ENCODE data around the gene GAREM1.
A peak's percentile ranks its signal among the peaks of the same experiment; 100 is the strongest.

The GAREM1 gene

GRCh38 chr18:32422978-32423740 is 47.5 kb downstream of the GAREM1 start:
- no peaks in the 10 kb centered on the region for H3K36me3 ChIP-seq
- peaks cover 0 to 91% (median 23%) of the 10 kb centered on the region in 4 donors for H3K4me1 ChIP-seq
- peak overlapping the region in 1 of 2 donors; percentile 22 for H3K27ac ChIP-seq
- DNase-seq = no peak
- no peaks in the 10 kb centered on the region for H3K27me3 ChIP-seq
- no peaks in the 10 kb centered on the region for H3K9me3 ChIP-seq
- no peak overlapping the region for H3K4me3 ChIP-seq
- intact Hi-C loops (cut with DNase I; ENCODE audit: low total_unique reads) = no loop called here
- TF ChIP-seq CTCF (IDR thresholded peaks at IDR 0.05) = no peak

GRCh38 chr18:32422201-32422600 is 48.5 kb downstream of the GAREM1 start:
- Histone ChIP-seq H3K4me1 (peaks cover 0 to 81% (median 18%) of the 10 kb centered on the region in 4 donors), H3K4me3 (no peak overlapping the region), H3K9me3 (no peaks in the 10 kb centered on the region), H3K36me3 (no peaks in the 10 kb centered on the region), H3K27ac (peak overlapping the region in 1 of 2 donors; percentile 22), H3K27me3 (no peaks in the 10 kb centered on the region)
- no peak for TF ChIP-seq CTCF (IDR thresholded peaks at IDR 0.05)
- DNase-seq = no peak
- intact Hi-C loops (cut with DNase I; ENCODE audit: low total_unique reads) = no loop called here

GRCh38 chr18:32420084-32420750 is 50.5 kb downstream of the GAREM1 start:
- TF ChIP-seq CTCF (IDR thresholded peaks at IDR 0.05) = no peak
- no peaks in the 10 kb centered on the region for H3K36me3 ChIP-seq
- no peak for DNase-seq
- no peaks in the 10 kb centered on the region for H3K9me3 ChIP-seq
- H3K27ac ChIP-seq = no peak overlapping the region
- no peaks in the 10 kb centered on the region for H3K27me3 ChIP-seq
- intact Hi-C loops (cut with DNase I; ENCODE audit: low total_unique reads) = no loop called here
- H3K4me3 ChIP-seq = no peak overlapping the region
- peaks cover 0 to 67% (median 14%) of the 10 kb centered on the region in 4 donors for H3K4me1 ChIP-seq

- no peak overlapping the region for H3K27ac ChIP-seq
- H3K36me3 ChIP-seq = no peaks in the 10 kb centered on the region
- H3K4me1 ChIP-seq = peaks cover 0 to 46% (median 8%) of the 10 kb centered on the region in 4 donors
- no peaks in the 10 kb centered on the region for H3K9me3 ChIP-seq
- intact Hi-C loops (cut with DNase I; ENCODE audit: low total_unique reads) = no loop called here
- no peak overlapping the region for H3K4me3 ChIP-seq
- no peak for TF ChIP-seq CTCF (IDR thresholded peaks at IDR 0.05)
- H3K27me3 ChIP-seq = no peaks in the 10 kb centered on the region
- no peak for DNase-seq
Observed at GRCh38 chr18:32418148-32418547, 52.5 kb downstream of the GAREM1 start.

- DNase-seq = no peak
- Histone ChIP-seq H3K9me3 (no peaks in the 10 kb centered on the region), H3K4me1 (peaks cover 0 to 24% (median 4%) of the 10 kb centered on the region in 4 donors), H3K36me3 (no peaks in the 10 kb centered on the region), H3K27ac (no peak overlapping the region), H3K4me3 (no peak overlapping the region), H3K27me3 (no peaks in the 10 kb centered on the region)
- intact Hi-C loops (cut with DNase I; ENCODE audit: low total_unique reads) = no loop called here
- no peak for TF ChIP-seq CTCF (IDR thresholded peaks at IDR 0.05)
Observed at GRCh38 chr18:32405588-32405987, 65.1 kb downstream of the GAREM1 start.

Measured in tibial artery (tissue), 4 donors.